Mammary microvascular endothelial cell (primary cell): ENCODE results near the gene DNA2. TPM values are rescaled to one million over a fixed set of nuclear protein-coding genes. Genes with fewer than 3 reads are reported as not detected.

ENCODE experiments used
- total RNA-seq: library from RNA; depleted of rRNA; stranded (reverse); fragments of >200 nt; gene quantifications from 2 replicates; pipeline ENCODE4 v1.2.3, GENCODE V29; 2015

The DNA2 gene
- total RNA-seq: 6.0 and 8.7 TPM in 2 replicates

DNA sequence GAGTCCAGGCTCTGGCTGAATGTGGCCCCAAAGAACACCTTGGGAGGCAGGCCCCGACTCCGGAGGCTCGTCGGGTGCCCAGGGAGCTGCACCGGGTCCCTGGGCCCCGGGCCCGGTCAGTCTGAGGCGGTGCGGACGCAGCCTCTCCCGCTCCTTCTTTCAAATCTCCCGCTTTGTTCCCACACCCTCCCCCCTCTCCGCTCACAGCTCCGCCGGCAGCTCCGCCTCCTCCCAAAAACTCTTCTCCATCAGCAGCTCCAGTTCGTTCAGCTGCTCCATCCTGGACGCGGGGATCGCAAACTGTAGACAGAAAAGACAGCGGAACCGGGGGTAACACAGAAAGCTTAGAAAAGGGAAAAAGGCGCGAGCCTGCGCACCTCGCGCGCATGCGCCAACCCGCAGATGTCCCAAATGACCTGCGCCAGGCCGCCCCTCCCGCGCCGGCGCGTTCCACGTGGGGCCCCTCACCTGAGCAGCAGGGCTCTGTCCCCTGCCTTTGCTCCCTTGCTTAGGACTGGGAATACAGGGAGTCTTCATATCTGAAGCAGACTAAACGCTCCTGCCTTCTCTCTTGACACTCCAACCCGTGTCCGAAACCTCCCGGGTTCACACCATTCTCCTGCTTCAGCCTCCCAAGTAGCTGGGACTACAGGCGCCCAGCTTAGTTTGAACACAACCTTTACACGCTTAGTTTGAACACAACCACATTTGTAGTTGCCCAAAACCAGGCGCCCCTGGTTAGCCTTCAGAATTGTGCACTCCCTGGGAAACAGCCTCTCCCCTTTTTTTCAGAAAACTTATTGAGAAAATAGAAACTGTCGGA is at the start of gene DNA2:
TSS of gene DNA2 (minus strand) at position 388 of the 823 bp plus-strand sequence. CDS start at position 279, 109 bp downstream.

GRCh38 chr10:68406815-68407548 is 64.8 kb downstream of the DNA2 start, which contains the start of gene RUFY2:
Gene RUFY2 (minus strand): TSS chr10:68407277. CDS start chr10:68407189, 88 bp downstream.

Other genes with a start within 250 kb of the DNA2 start
- gene ATOH7, start 239.9 kb downstream of the DNA2 start, total RNA-seq: not detected in 2 replicates
- 21.5 and 25.9 TPM in 2 replicates for gene HNRNPH3, start 139.9 kb downstream of the DNA2 start, total RNA-seq
- gene PBLD, start 139.0 kb downstream of the DNA2 start, total RNA-seq: 2.5 TPM in 2 replicates
- gene RUFY2, start 64.7 kb downstream of the DNA2 start, total RNA-seq: 11.9 and 12.2 TPM in 2 replicates
- 5.3 and 20.5 TPM in 2 replicates for gene SLC25A16, start 55.5 kb upstream of the DNA2 start, total RNA-seq
- gene TET1, start 88.4 kb upstream of the DNA2 start, total RNA-seq: 0.40 and 0.69 TPM in 2 replicates
- gene CCAR1, start 249.3 kb upstream of the DNA2 start, total RNA-seq: 31.3 and 33.6 TPM in 2 replicates